Fibroblast of lung (primary cell): Measurements from ENCODE around the gene TMEM184B. TPM values are rescaled to one million over a fixed set of nuclear protein-coding genes. Genes with fewer than 3 reads are reported as not detected.
A peak's percentile ranks its signal among the peaks of the same experiment; 100 is the strongest.

ENCODE experiments used
- DNase-seq, 2 donors: peaks; one replicate each; pipeline versions ENCODE4 v3.0.0 to v3.0.0-alpha.2; 2010; ENCODE audit warnings: low read depth in 2 of 2
- H2AFZ ChIP-seq: 2 replicates; pipeline ENCODE4 v1.5.1; 2012; ENCODE audit warnings: low read length, control low read depth, inconsistent platforms
- H3K27ac ChIP-seq: 2 replicates; pipeline ENCODE4 v1.5.1; 2011; ENCODE audit warnings: low read length, control low read depth; ENCODE audit not compliant: insufficient read depth
- H3K27me3 ChIP-seq: 2 replicates; pipeline ENCODE4 v1.5.1; 2011; ENCODE audit warnings: mild to moderate bottlenecking, low read length; ENCODE audit not compliant: control insufficient read depth, insufficient read depth
- H3K36me3 ChIP-seq: 2 replicates; pipeline ENCODE4 v1.5.1; 2011; ENCODE audit warnings: low read length; ENCODE audit not compliant: control insufficient read depth, insufficient read depth
- H3K4me1 ChIP-seq: 2 replicates; pipeline ENCODE4 v1.5.1; 2011; ENCODE audit warnings: low read length; ENCODE audit not compliant: control insufficient read depth, insufficient read depth; ENCODE audit errors: extremely low read depth
- H3K4me2 ChIP-seq: 2 replicates; pipeline ENCODE4 v1.5.1; 2011; ENCODE audit warnings: low read length, control low read depth; ENCODE audit not compliant: insufficient read depth; ENCODE audit errors: extremely low read depth
- H3K4me3 ChIP-seq, 4 experiments: fragments of 200-600 bp in 1 of 4; sonication (generic) in 1 of 4; replicated peaks in 1 of 4; 2 replicates each; pipeline ENCODE4 v1.5.1; 2011 to 2016; ENCODE audit warnings: low read length in 4 of 4, low read depth in 3 of 4, mild to moderate bottlenecking in 3 of 4, control low read depth in 2 of 4, inconsistent platforms in 1 of 4, mixed read lengths in 1 of 4; ENCODE audit not compliant: insufficient read depth in 1 of 4; ENCODE audit errors: control extremely low read depth in 1 of 4
- H3K79me2 ChIP-seq: 2 replicates; pipeline ENCODE4 v1.5.1; 2012; ENCODE audit warnings: mild to moderate bottlenecking, low read length, inconsistent platforms; ENCODE audit not compliant: control insufficient read depth, insufficient read depth
- H3K9ac ChIP-seq: 2 replicates; pipeline ENCODE4 v1.5.1; 2011; ENCODE audit warnings: mild to moderate bottlenecking, low read length, control low read depth; ENCODE audit not compliant: insufficient read depth
- H3K9me3 ChIP-seq: 2 replicates; pipeline ENCODE4 v1.5.1; 2012; ENCODE audit warnings: low read depth, low read length; ENCODE audit not compliant: control insufficient read depth, insufficient read depth
- H4K20me1 ChIP-seq: 2 replicates; pipeline ENCODE4 v1.5.1; 2011; ENCODE audit warnings: low read length; ENCODE audit not compliant: control insufficient read depth, insufficient read depth; ENCODE audit errors: extremely low read depth
- CTCF ChIP-seq, 2 donors: IDR thresholded peaks in 1 of 2; conservative IDR thresholded peaks in 1 of 2; 1 replicate in 1 of 2; 2 replicates in 1 of 2; pipeline ENCODE4 v1.5.1; 2011 to 2012; ENCODE audit warnings: low read length in 2 of 2, control low read depth in 1 of 2, inconsistent platforms in 1 of 2, low read depth in 1 of 2, mild to moderate bottlenecking in 1 of 2
- EZH2 ChIP-seq: IDR thresholded peaks from 2 replicates; pipeline ENCODE4 v1.5.1; 2012; ENCODE audit warnings: low read length, control low read depth, mild to moderate bottlenecking; ENCODE audit errors: missing control alignments
- polyA plus RNA-seq, 2 donors: library from polyadenylated mRNA; depleted of rRNA in 1 of 2; stranded (reverse) in 1 of 2; unstranded in 1 of 2; fragments of >200 nt; gene quantifications; 2 replicates each; pipeline ENCODE4 v1.2.1, GENCODE V29; 2011 to 2012; ENCODE audit warnings: missing spikeins in 1 of 2
- total RNA-seq: library from RNA; depleted of rRNA; stranded (reverse); fragments of >200 nt; gene quantifications from 2 replicates; pipeline ENCODE4 v1.2.1, GENCODE V29; 2014

TMEM184B gene
- total and polyA plus RNA-seq, 2 donors (not counting 1 experiment from before 2014, with no cell fraction given): 28.2 to 37.2 TPM

DNA sequence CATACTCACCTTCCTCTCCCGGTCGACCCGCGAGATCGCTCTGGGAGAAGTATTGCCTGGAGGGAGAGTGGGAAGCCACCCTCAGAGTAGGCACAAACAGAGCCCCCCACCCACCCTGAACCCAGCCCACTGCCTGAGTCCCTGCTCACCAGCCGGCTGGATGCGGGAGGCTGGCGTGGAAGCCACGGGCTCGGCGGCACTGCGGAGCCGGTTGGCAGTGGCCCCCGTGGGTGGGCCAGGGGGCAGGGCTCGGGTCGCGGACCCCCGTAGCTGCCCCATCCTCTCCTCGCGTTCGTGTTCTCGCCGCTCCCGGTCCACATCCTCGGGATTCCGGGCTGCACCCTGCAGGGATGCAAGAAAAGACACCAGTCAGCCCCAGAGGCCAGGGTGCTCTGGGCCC lies 21.4 kb upstream of the TMEM184B start:
- no peaks in the 10 kb centered on the region for H3K9me3 ChIP-seq

GRCh38 chr22:38292694-38293093 lies 19.9 kb upstream of the TMEM184B start:
- Histone ChIP-seq H3K4me2 (no peak overlapping the region), H3K9ac (peak overlapping the region; percentile 10), H3K4me3 (no peak overlapping the region), H3K9me3 (no peaks in the 10 kb centered on the region), H3K27me3 (no peaks in the 10 kb centered on the region), H3K79me2 (peaks cover 14% of the 10 kb centered on the region), H2AFZ (no peak overlapping the region), H3K27ac (peak overlapping the region; percentile 50), H3K4me1 (peaks cover 12% of the 10 kb centered on the region), H3K36me3 (peaks cover 52% of the 10 kb centered on the region), H4K20me1 (no peaks in the 10 kb centered on the region)
- DNase-seq: peak in 1 of 2 donors; percentile 61
- TF ChIP-seq CTCF (conservative IDR thresholded peaks at IDR 0.05 in 1 of 2, IDR thresholded peaks at IDR 0.05 in 1 of 2; ENCODE audit: low read depth in 1 of 2, low read length in 2 of 2): no peak
- TF ChIP-seq EZH2: no peak

More for the DNA sequence above, 21.4 kb upstream of the TMEM184B start:
- Histone ChIP-seq H3K79me2 (peaks cover 25% of the 10 kb centered on the region), H3K27me3 (no peaks in the 10 kb centered on the region), H2AFZ (no peak overlapping the region), H3K9ac (no peak overlapping the region), H3K4me2 (no peak overlapping the region), H3K27ac (no peak overlapping the region), H4K20me1 (no peaks in the 10 kb centered on the region), H3K4me1 (peaks cover 12% of the 10 kb centered on the region), H3K36me3 (peaks cover 64% of the 10 kb centered on the region), H3K4me3 (no peak overlapping the region)
- no peak for TF ChIP-seq EZH2
- TF ChIP-seq CTCF (conservative IDR thresholded peaks at IDR 0.05 in 1 of 2, IDR thresholded peaks at IDR 0.05 in 1 of 2; ENCODE audit: low read depth in 1 of 2, low read length in 2 of 2): no peak
- no peak for DNase-seq

- Histone ChIP-seq H3K9ac (no peak overlapping the region), H3K27me3 (no peaks in the 10 kb centered on the region), H3K27ac (no peak overlapping the region), H3K4me3 (no peak overlapping the region), H3K4me1 (peaks cover 12% of the 10 kb centered on the region), H3K4me2 (no peak overlapping the region), H3K36me3 (peaks cover 42% of the 10 kb centered on the region), H3K9me3 (no peaks in the 10 kb centered on the region), H3K79me2 (peaks cover 7% of the 10 kb centered on the region), H2AFZ (no peak overlapping the region), H4K20me1 (no peaks in the 10 kb centered on the region)
- TF ChIP-seq EZH2 (no peak), CTCF (conservative IDR thresholded peaks at IDR 0.05 in 1 of 2, IDR thresholded peaks at IDR 0.05 in 1 of 2; ENCODE audit: low read depth in 1 of 2, low read length in 2 of 2) (no peak)
- no peak for DNase-seq
These were observed 18.5 kb upstream of the TMEM184B start for GRCh38 chr22:38291201-38291777.
